OCI-LY7 (cell line): ENCODE data around the gene TMTC1.

Experiments used
- CTCF ChIP-seq: fragments of 200-600 bp; sonication (generic); conservative IDR thresholded peaks from 2 replicates; pipeline ENCODE4 v1.5.1; 2014; ENCODE audit warnings: mild to moderate bottlenecking, antibody characterized with exemption, low read length, moderate library complexity, mixed read lengths
- EZH2phosphoT487 ChIP-seq: fragments of 200-600 bp; sonication (generic); IDR thresholded peaks from 2 replicates; pipeline ENCODE4 v1.6.1; 2018; ENCODE audit warnings: low read depth, borderline replicate concordance, mild to moderate bottlenecking, mixed run types, antibody characterized with exemption, low read length, moderate library complexity, mixed read lengths

- TF ChIP-seq CTCF: no peak
- TF ChIP-seq EZH2phosphoT487: no peak
These were observed 209.2 kb downstream of the TMTC1 start for GRCh38 chr12:29574500-29574899.
